Measurements from ENCODE around the gene C3orf49.

The C3orf49 gene

DNA sequence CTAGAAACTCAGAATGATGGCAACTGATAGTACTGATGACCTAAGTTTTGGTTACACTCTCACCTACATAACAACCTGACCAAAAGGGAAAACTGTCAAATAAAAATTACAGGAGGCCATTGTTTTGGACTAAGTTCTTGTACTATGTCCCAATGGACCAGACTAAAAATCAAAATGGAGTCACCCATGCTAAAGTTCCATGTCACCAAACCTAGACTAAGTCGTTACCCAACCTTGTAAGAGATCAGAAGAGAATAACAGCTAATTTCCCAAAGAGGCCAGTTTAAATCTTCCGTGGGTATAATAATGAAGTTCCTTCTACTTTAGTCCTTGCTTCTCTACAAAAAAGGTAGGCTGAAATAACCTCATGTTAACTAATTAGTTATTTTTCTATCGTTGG lies 32.2 kb downstream of the C3orf49 start:
- no peak for DNase-seq

DNA sequence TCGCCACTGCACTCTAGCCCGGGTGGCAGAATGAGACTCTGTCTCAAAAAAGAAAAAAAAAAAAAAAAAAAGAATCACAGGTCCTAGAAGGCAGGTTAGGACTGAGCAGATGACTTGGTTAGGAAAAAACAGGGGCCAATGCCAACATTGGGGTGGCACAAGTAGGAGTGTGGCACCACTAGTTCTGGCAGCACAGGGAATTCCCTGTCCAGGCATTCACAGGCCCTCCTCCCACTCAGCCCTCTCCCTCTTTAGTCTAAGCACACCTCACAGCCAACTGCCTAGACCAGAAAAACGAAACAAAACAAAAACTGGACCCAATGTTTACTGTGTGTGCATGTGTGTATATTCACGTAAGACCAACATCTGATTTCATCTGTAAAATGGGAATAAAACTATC lies 34.0 kb downstream of the C3orf49 start:
- DNase-seq, result no peak

DNA sequence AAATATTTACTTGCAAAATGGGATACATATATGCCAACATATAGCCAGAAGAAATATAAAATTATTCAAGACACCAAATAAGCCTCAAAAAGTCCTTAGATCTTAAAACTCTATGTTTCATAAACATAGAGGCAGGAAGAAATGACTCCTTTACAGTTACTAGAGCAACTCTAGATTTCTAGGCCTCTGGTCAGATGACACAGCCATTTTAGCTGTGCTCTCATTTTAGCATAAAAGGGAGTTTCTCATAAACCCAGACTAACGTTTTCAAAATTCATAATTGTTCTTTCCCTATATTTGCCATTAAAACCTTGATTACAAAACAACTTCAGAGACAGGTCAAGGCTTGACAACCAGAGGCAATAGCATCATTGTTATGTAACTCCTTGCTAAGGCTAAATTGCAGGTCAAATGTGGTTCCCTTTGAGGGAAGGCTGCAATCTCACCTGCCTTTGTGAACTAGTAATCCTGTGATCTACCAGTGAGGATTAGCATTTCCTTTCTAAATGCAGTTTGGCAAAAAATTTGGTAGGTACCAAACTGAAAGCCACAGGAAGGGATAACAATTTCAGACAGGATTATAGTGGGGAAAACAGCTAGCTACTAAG lies 36.3 kb downstream of the C3orf49 start:
- no peak for DNase-seq

DNA sequence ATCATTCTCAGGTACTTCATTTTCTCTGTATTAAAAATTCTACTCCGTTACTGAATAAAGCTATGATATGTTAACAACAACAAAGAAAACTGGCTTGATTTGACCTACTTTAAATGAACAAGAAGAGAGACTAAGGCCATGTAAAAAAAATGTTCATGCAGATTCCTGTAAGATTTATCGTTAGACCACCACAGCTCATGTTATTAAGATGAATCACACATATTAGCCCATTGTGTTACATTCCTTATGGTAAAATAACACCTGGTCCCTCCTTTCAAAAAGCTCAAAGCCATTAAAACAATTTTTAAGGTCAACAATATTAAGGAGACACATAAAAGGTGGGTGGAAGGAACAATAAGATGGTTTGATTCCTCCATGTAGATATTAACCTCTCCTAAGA lies 38.2 kb downstream of the C3orf49 start:
- no peak for DNase-seq

DNA sequence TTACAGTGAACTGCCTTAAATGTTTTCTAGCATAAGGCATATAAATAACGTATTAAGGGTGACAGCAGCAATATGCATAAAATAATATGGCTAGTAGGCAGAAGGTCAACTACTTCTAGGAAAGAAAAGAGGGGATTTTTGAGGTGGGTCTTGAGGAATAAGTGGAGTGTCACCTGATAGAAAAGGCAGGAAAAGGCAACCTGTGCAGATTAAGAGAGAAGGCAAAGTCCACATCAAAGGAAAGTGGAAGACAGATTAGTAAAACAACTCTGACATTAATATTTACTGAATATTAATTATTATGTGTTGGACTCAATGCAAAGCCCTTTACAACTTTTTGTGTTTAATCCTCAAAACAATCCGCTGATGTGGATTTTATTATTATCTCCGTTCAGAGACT lies 41.7 kb downstream of the C3orf49 start:
- no peak for DNase-seq

DNA sequence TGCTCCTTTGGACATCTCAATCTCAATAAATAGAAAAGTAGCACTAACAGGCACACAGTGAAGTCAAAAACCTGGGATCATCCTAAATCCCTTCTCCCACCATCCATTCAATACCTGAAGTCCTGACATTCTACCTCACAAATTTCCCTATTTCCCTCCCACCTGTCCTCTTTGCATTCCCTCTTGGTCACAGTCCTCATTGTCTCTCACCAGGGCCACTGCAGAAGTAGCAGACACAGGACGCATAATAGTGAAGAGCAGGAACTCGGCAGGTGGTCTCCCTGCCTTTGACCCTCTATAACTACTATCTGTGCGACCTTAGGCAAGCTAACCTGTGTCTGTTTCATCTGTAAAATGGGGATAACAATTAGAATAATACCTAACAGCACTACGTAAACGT lies 42.2 kb downstream of the C3orf49 start:
- no peak for DNase-seq

DNA sequence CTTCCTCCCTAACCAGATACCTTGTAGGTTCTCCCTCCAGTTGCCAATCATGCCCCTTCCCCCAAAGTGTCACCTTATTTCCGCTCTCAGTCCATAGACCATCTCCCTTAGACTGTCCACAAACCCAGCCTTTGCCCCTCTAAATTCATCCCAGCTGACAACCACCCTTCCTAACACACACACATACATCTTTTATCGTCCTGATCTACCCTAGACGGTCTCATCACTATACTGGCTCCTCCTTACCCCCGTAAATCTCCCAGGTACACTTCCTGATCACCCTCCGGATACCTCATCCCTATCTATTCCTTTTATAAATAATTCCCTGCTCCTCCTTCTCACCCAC lies 43.7 kb downstream of the C3orf49 start:
- peak in 1 of 56 donors; percentile 8 for DNase-seq

DNA sequence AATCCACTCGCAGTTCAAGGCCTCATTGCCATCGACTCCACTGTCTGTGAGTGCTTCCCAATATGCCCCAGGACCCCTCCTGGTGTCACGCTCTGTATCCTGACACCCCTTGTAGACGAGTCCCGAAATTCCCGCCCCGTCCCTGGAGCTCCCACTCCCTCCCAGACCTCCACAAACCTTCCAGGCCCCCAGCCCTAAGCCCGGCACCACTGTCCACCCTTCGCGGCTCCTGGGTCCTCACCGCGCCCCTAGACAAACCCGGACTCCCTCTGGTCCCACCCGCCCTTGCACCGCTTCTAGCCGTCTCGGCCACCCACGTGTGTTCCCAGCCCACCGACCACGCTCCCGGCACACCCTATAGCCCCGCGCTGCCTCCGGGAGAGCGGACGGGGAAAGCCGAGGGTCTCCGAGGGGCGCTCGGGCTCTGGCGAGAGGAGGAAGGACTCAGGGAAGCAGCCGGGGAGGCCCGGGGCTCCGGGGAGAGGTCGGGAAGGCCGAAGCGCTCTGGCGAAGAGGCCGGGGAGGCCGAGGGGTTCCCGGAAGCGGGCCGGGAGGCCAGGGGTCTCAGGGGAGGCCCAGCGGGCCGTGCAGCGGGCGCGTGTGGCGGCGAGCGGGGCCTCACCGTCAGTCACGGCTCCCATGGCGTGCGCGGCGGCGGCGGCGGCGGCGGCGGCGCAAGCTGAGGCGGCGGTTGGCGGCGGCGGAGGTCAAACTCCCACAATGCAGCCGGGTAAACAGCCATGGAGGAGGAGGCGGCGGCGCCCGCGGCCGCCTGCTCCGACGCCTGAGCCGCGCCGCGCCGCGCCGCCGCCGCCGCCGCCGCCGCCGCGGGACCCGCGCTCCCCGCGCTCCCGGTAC lies 44.3 kb downstream of the C3orf49 start, which contains the start of the genes ATXN7 and THOC7:
Gene ATXN7, plus strand, starts transcription at position 718 of the 858 bp plus-strand sequence. CDS start 48,732 bp downstream, outside the sequence.
Gene THOC7, minus strand, starts transcription at position 656 of the 858 bp plus-strand sequence. Its CDS starts 15 bp downstream, at position 641.
- peak in 47 of 56 donors; percentile 8 to 74 (median 38) for DNase-seq

DNA sequence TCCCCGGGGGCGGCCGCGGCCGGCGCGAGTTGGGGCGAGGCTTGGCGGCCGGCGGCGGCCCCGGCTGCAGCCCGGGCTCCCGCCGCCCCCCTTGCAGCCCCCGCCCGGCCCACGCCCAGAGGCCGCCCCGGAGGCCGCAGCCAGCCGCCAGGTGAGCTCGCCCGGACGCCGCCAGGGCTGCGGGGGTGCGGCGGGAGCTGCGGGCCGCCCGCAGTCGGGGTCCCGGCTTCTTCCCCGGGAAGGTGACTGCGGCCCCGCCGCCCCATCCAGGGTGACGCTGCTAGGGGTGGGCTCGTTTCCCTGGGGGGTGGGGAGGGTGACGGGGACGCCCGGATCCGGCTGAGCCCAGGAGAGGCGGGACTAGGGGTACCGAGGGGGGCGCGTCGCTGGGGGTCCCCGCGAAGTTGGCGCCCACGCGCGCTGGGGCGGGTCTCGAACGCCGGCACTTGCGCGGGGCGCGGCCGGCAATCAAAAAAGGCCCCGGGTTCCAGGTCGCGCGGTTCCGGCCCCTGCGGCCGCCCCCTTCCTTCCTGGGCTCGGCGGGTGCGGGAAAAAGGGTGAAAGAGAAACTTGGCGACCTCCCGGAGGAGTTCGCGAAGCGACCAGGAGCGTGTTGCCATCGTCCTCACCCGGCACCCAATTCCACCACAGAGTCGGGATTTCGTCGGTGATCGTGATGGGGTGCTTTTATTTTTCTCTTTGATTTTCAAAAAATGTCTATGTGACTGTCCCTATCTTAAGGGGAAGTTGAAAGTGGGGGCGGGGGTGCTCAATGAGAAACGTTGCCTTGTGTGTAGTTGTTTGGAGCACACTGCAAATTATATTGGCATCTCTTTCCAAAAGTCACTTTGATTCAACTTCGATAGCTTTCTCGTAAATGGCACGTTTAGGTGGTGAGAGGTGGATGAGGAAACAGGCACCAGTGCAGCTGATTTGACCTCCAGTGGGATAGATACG lies 45.2 kb downstream of the C3orf49 start:
- DNase-seq, result peak in 34 of 56 donors; percentile 5 to 59 (median 28)

DNA sequence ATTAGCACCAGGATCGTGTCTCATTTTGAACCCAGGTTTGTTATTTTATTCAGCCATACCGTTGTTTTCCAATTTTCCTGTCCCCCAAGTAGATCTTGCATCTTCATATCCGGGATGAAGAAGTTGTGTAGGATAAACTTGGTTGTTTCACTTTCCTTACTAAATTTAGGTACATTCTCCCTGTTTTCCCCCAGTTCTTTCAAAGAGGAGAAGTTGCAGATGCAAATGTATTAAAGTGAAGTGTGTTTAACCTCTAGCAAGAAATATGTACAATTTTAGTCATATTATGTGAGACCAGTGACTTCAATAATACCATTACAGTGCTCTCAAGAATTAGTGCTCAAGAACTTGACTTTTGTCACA lies 45.8 kb downstream of the C3orf49 start:
- no peak for DNase-seq

DNA sequence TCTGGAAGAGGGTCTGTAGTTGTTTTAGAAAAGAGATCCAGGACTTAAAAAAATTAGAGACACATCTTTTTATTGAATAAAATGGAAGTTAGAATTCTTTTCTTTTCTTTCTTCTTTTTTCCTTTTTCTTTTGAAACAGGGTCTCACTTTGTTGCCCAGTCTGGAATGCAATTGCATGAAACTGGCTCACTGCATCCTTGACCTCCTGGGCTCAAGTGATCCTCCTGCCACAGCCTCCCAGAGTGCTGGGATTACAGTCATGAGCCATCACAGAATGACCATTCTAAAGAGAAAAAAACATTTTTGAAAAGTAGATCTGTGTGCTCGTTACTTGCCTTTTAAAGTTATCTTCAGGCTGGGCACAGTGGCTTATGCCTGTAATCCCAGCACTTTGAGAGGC lies 48.1 kb downstream of the C3orf49 start:
- no peak for DNase-seq

DNA sequence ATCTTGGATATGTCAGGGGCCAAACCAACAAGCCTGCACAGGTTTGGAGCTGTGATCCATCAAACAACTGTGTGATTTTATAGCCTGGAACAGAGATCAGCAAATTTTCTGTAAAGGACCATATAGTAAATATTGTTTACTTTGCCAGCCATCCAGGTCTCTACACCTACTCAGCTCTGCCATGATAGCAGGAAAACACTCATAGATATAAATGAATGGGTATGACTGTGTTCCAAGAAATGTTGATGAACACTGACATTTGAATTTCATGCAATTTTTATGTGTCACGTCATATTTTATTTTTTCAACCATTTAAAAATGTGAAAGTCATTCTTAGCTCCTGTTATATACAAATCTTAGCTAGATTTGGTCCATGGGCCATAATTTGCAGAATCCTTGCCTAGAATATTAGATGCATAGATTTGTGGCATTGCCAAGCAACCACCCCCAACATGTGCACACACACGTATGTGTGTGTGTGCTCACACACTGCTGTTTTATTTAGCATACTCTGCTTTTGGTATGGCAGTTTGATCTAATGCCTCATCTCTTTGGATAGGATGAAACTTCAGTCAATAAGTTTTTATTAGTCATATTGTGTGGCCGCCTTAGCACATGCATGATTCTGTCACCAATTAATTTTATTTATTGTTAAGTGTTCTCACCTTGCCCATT lies 51.0 kb downstream of the C3orf49 start:
- no peak for DNase-seq

DNA sequence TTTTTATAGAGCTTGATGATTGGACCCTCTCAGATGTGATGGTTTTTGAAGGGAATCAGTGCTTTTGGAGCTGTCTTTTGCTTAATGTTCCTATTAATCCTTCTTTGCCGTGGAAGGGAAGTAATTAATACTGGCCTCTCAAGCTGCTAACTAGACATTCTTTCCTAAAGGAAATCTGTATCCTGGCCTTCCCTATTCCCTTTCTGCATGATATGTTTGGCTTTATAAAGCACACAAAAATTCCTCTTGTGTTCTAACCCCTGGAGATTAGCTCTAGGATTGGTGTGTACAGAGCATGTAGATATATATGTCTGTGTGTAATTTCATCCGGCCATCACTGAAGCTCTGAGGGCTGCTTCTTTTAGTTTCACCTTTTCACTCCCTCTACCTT lies 51.5 kb downstream of the C3orf49 start:
- no peak for DNase-seq

DNA sequence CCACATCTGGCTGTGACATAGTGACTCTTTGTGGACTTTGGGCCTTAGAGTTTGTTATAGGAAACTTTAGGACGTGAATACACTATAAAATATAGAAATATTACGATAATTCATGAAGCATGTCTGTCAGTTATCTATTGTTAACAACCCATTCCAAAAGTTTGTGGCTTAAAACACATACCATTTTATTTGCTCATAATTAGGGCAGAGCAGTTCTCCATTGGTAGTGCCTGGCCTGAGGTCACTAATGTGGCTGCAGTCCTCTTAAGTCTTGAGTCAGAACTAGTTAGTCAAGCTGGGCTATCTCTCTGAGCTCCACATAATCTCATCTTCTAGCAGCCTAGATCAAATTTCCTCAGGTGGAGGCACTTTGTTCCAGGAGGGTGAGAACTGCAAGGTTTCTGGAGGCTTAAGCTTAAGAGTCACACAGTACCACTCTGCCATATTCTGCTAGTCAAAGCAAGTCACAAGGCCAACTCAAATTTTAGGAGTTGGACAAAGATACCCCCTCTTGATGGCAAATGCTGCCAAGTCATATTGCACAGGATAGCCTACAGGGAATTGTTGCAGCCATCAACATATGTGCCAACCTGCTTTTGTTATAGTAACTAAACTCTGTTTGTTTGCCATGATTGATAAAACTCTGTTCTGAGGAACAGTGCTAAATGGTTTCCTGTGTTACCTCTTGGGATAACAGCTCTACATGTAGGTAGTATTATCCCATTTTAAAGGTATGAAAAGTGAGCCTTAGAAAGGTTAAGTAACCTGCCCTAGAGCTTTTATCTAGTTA lies 53.2 kb downstream of the C3orf49 start:
- no peak for DNase-seq

DNA sequence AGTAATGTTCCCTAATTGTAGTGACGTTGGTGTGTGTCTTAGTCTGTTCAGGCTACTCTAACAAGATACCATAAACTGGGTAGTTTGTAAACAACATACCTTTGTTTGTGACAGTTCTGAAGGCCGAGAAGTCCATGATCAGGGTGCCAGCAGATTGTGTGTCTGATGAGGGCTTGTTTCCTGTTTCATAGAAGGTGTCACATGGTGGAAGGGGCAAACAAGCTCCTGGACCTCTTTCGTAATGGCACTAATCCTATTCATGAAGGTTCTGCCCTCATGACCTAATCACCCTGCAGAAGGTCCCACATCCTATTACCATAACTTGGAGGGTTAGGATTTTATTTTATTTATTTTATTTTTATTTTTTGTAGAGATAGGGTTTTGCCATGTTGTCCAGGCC lies 55.7 kb downstream of the C3orf49 start:
- DNase-seq, result no peak

DNA sequence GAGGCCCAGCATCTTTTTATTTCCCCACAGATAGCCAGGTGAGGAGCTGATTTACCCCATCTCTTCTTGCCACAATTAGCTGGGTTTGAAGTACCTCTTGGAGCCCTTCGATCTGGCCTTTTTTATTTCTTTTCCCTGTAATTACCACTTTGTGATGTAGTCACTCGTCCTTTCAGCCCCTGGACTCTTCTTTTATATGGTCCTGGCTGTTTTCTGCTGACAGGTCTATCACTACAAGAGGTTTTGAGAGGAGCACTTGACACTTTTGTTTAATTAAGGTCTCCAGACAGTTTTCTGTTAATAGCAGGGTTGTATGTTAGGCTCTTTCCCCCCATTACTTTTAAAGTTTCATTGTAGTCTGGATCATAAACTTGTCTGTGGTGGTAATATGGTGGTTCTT lies 56.4 kb downstream of the C3orf49 start:
- DNase-seq, result no peak

DNA sequence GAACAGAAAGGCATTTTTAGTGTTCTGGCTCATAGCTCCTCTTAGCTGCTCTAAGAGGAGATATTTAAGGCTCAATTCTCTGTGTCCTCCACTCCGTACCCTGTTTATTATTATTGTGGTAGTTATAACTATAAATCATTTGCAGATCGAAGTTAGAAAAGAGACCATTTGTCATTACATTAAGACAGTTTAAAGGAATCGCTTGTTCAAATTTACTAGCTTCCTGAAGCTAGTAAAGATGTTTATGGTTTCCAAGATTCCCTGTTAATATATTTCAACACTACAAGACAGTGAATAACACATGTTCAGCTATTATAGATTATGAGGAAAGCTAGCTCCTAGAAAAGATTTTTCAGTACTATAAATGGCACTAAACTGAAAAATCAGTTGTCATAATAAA lies 57.2 kb downstream of the C3orf49 start:
- DNase-seq, result no peak

DNA sequence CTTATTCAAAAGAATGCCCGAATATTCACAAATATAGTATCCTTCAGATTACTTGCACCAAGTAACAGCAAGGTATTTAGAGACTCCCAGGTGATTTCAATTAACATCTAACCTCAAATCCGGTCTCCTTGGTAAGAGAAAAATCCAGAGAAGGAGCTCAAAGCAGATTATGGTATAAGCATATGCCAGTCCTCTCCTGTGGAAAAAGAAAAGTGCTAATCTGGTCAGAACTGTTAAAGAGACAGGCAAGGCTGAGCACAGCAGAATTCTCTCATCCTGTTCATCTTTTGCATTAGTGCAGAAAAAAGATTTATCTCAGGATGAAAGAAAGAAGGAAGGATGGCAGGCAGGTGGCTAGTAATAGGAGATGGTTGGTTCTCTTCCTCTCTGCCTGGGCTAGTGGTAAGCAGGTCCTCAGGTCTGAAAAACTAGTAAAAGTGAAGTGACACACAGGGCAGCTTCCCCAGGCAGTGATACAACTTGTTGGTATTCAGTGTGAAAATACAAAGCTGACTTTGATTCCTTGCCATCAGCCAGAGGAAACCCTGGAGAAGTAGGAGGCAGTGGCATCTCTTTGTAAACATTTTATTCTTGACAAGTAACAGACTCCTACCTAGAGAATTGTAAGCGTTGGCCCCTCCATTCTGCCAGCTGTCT lies 58.8 kb downstream of the C3orf49 start:
- no peak for DNase-seq

DNA sequence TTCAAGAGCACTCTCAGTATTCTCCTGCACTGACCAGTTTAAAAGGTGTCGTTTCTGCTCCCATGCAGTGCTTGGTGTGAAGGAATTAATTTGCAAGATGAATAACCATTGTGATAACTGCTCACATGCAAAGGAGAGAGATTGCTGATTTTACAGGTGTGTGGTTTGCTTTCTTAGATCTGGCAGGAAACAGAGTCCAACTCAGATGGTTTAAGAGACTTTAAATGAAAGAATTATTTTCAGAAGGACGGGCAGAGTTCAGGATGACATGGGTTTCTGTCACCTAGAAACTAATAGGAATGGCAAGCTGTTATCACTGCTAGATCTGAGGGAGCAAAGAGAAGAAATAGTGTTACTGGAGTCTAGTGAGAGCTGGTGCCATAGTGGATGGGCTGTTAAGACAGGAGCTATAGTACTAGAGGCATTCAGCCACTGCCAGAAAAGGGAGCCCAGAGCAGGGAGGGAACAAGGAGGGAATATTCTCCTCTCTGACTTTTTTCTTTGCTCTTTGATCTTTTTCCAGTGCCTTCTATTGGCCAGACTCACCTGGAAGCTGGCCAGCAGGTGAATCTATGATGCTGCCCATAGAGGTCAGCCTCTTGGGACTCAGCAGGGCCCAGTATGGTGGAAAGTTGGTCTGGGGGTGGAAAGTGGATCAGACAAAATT lies 59.4 kb downstream of the C3orf49 start:
- no peak for DNase-seq

Measured in nucleus accumbens (tissue), 56 donors.